ENCODE measurements around the gene SH2D7. TPM values are rescaled to one million over a fixed set of nuclear protein-coding genes. Genes with fewer than 3 reads are reported as not detected.
A peak's percentile ranks its signal among the peaks of the same experiment; 100 is the strongest.

SH2D7 gene
- total RNA-seq, 2 donors from 2014 or later = 0.89 to 2.4 TPM

GRCh38 chr15:78112551-78112950 is 20.2 kb downstream of the SH2D7 start:
- DNase-seq (no peak), ATAC-seq (no peak)
- intact Hi-C loops (cut with DNase I, micrococcal nuclease) = loop anchor here (5.0 to 10.0 kb wide), 3 partner anchors 82 to 150 kb away; no protein-coding TSS in a partner anchor

GRCh38 chr15:78120523-78120922 is 28.2 kb downstream of the SH2D7 start:
- DNase-seq (no peak), ATAC-seq (no peak)
- intact Hi-C loops (cut with DNase I, micrococcal nuclease) = loop anchor here in 1 of 2 donors (10.0 kb wide), 1 partner anchor 74 kb away; no protein-coding TSS in a partner anchor

- ATAC-seq = no peak
- intact Hi-C loops (cut with DNase I, micrococcal nuclease) = loop anchor here in 1 of 2 donors (10.0 kb wide), 1 partner anchor 70 kb away; no protein-coding TSS in a partner anchor
- DNase-seq = no peak
Observed at GRCh38 chr15:78125267-78125666, 32.9 kb downstream of the SH2D7 start.

GRCh38 chr15:78127882-78128281 is 35.5 kb downstream of the SH2D7 start:
- intact Hi-C loops (cut with DNase I, micrococcal nuclease) = loop anchor here in 1 of 2 donors (10.0 kb wide), 1 partner anchor 67 kb away; no protein-coding TSS in a partner anchor
- ATAC-seq = peak; percentile 55
- no peak for DNase-seq

- peak; percentile 36 for ATAC-seq
- no peak for DNase-seq
- intact Hi-C loops (cut with DNase I, micrococcal nuclease) = loop anchor here in 1 of 2 donors (10.0 kb wide), 1 partner anchor 66 kb away; no protein-coding TSS in a partner anchor
Observed at GRCh38 chr15:78129077-78129750, 36.9 kb downstream of the SH2D7 start.

- no peak for ATAC-seq
- intact Hi-C loops (cut with DNase I, micrococcal nuclease) = loop anchor here in 1 of 2 donors (10.0 kb wide), 1 partner anchor 65 kb away; no protein-coding TSS in a partner anchor
- DNase-seq = no peak
Observed at GRCh38 chr15:78129751-78130287, 37.5 kb downstream of the SH2D7 start.

- DNase-seq (peak in 1 of 2 donors; percentile 54), ATAC-seq (peak; percentile 14)
- intact Hi-C loops (cut with DNase I, micrococcal nuclease) = no loop called here
Observed at GRCh38 chr15:78130466-78131294, 38.3 kb downstream of the SH2D7 start.

GRCh38 chr15:78131295-78132061 is 39.1 kb downstream of the SH2D7 start, which contains the start of gene CIB2:
TSS of gene CIB2 (minus strand) at chr15:78131445. CDS start at chr15:78131215, 230 bp downstream.
- intact Hi-C loops (cut with DNase I, micrococcal nuclease) = no loop called here
- ATAC-seq = peak; percentile 85
- DNase-seq = peak in 1 of 2 donors; percentile 80

- ATAC-seq = no peak
- intact Hi-C loops (cut with DNase I, micrococcal nuclease) = no loop called here
- DNase-seq = no peak
Observed at GRCh38 chr15:78133801-78134200, 41.4 kb downstream of the SH2D7 start.

- DNase-seq (no peak), ATAC-seq (peak; percentile 45)
- intact Hi-C loops (cut with DNase I, micrococcal nuclease) = no loop called here
Observed at GRCh38 chr15:78139578-78139977, 47.2 kb downstream of the SH2D7 start.

- intact Hi-C loops (cut with DNase I, micrococcal nuclease) = no loop called here
- DNase-seq = no peak
- ATAC-seq = peak; percentile 96
Observed at GRCh38 chr15:78140292-78140691, 47.9 kb downstream of the SH2D7 start.

- intact Hi-C loops (cut with DNase I, micrococcal nuclease) = no loop called here
- ATAC-seq (no peak), DNase-seq (no peak)
Observed at GRCh38 chr15:78142332-78142731, 50.0 kb downstream of the SH2D7 start.

GRCh38 chr15:78146425-78147154 is 54.2 kb downstream of the SH2D7 start:
- intact Hi-C loops (cut with DNase I, micrococcal nuclease) = no loop called here
- DNase-seq (no peak), ATAC-seq (no peak)

GRCh38 chr15:78147566-78147965 is 55.2 kb downstream of the SH2D7 start:
- DNase-seq (no peak), ATAC-seq (no peak)
- intact Hi-C loops (cut with DNase I, micrococcal nuclease) = no loop called here

GRCh38 chr15:78148392-78149067 is 56.2 kb downstream of the SH2D7 start:
- intact Hi-C loops (cut with DNase I, micrococcal nuclease) = no loop called here
- no peak for DNase-seq
- peak; percentile 12 for ATAC-seq

GRCh38 chr15:78149068-78149804 is 56.9 kb downstream of the SH2D7 start, which contains the start of gene IDH3A:
TSS of gene IDH3A (plus strand) at chr15:78149362. CDS start at chr15:78149404, 42 bp downstream.
- ATAC-seq = peak; percentile 94
- DNase-seq = peak; percentile 99 to 100
- intact Hi-C loops (cut with DNase I, micrococcal nuclease) = no loop called here

All from left colon (tissue), 2 donors.